Skeletal muscle cell (primary cell): ENCODE measurements around the gene STX16.

ENCODE experiments used
- DNase-seq: peaks from one replicate; pipeline ENCODE4 v3.0.0-alpha.2; 2010; ENCODE audit warnings: low read depth
- H3K4me3 ChIP-seq: 2 replicates; pipeline ENCODE4 v1.5.1; 2011; ENCODE audit warnings: low read depth, mild to moderate bottlenecking, control low read depth, low read length, moderate library complexity

STX16 gene

DNA sequence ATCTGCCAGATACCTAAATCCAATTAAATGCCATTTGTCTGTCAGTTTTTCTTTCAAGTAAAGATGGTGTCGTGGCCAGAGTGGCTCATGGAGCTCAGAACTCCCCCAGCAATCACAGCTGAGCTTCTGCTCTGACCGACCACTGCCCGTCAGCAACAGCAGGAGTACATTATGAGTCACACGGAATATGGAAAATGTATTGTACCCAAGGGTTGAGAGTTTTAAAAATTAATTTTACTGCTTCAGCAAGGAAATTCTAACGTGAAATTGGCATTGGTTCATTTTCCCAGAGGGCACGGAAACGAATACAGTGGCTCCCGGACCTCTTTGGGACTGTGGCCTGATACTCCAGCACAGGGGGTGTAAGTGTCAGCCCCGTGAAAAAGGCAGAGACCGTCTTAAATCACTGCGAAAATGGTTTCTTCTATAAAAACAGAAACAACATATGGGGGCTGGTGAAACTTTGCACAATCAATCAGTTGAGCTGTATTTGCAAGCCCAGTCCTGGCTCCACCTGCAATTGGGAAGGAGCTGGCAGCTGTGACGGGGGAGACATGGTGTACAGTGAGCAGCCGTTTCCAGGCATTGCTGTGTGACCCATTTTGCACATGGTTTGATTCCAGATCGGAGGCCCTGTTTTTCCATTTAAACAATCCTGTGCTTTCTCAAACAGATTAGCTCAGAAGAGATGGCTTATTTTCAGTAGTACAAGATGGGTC is 54.3 kb downstream of the STX16 start:
- DNase-seq, result no peak
- no peak overlapping the region for H3K4me3 ChIP-seq

DNA sequence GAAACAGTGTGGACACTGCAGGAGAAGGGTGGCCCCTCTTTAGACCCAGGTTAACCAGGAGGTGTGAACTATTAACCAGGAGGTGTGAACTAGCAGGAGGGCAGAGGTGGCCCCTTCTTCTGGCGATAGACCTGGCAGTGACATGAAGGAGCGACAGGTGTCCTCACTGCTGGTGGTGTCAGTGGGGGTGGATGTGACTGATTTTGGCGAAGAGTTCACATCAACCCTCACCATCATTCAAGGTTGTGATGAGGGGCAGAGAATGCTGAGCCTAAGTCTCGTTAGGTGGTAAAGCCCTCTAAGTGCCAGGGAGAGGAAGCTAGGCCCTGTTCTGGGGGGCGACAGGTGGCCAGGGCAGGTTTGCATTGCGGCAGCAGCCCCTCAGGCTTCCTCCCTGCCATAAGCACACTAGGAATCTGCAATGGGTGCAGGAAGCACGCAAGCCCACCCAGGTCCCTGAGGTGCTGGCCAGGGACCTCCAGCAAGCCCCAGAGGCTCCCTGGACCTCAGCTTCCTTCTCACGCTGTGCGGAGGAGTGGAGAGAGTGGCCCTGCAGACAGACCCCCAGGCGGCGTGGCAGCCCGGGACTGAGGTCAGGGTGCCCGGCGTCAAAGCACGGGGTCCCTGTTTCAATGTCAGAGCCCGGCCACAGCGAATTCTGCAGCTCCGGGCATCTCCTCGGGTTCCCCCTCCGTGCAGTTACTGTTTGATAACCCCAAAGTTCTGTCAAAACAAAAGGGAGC is 55.2 kb downstream of the STX16 start:
- DNase-seq, result no peak
- H3K4me3 ChIP-seq, result no peak overlapping the region

DNA sequence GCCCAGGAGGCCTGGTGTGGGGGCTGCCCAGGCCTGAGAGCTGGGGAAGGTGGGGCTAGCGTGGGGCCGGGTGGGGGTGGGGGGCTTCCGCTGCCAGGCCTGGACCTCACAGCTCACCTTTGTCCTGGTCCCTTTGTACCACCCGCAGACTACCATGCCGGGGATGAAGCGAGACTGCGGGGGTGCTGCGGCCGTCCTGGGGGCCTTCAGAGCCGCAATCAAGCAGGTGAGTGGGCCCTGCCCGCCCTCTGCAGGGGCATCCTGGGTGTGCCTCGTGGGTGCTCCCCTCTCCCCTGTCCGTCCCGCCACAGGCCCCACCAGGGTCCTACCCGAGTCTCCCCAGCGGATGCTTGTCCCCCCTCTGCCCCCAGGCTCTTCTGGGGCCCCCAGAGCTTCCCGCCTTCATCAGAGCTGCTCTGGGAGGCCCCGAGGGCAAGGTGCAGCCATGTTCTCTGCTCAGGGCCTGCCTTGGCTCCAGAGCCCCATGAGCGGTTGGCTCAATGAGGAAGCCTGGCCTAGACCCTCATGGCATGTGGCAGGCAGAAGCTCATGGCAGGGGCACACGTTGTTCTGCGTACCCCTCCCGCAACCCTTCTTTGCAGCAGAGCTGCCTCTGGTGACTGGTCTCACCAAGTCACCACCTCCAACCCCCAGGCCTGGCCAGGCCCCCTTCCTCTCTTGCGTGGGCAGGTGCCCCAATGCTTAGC is 56.0 kb downstream of the STX16 start:
- DNase-seq, result no peak
- H3K4me3 ChIP-seq, result no peak overlapping the region

DNA sequence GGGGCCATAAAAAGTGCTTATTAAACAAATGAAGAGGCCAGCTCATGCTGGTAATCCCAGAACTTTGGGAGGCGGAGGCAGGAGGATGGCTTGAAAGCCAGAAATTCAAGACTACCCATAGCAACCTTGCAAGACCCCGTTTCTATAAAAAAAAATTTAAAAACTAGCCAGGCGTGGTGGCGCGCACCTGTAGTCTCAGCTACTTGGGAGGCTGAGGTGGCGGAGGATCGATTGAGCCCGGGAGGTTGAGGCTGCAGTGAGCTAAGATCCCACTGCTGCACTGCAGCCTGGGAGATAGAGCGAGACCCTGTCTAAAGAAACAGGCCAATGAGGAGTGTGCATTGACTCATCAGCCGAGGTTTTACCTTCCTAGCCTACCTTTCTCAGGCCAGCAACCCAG is 56.7 kb downstream of the STX16 start:
- no peak overlapping the region for H3K4me3 ChIP-seq
- no peak for DNase-seq

DNA sequence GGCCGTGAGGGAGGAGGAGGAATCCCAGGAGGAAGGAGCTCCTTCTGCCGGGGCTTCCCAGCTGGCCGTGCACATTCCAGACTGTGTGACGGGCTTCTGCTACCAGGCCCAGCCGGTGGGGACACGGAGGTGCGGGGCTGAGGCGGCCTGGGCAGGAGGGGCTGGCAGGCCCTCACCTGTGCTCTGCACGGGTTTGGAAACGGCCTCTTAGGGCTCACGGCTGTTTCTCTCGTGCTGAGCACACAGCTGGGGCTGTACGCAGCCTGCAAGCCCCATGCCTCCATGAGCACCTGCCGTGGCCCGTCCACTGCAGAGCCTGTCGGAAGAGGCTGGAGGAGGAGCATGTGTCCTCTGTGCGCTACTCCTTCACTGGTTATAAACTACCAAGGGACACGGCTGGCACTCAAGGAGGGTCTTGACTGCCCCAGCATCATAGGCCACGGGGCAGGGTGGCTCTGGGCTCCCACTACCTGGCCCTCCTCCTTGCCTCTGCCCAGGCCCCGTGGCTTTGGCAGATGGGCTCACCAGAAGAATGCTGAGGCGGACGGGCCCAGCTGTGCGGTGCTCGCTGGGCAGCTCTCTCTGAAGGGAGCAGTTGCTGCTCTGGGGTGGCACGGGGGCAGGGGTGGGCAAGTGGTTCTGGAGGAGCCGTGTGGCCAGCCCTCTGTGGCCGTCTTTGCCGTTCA is 57.3 kb downstream of the STX16 start:
- no peak for DNase-seq
- no peak overlapping the region for H3K4me3 ChIP-seq

DNA sequence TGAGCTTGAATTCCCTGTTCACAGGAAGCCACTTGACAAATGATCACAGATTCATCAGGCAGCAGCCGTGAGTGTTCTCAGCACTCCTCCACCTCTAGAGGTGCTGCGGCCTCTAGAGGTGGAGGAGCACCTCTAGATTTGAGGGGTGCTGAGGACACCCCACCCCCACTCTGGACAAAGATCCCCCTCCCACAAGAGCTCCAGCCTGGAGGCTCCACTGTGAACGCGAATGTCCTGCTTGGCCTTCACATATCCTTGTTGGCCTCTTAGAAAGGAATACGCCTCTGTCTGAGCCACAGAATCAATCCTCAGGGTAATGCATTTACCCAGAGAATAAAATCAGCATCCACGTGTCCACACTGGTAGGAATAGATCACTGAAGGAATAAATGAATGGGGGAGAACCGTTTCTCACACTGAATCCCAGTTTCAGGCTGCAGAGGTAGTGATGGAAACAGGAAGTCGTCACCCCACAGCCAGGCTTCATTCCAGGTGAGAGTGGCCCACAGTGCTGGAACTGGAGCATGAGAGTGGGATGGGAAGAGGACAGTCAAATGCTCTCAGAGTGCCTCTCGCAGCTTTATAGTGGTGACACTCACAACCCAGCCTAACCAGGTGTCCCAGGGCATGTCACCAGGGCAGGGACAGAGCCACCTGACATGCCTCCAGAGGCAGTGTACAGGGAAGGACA is 58.1 kb downstream of the STX16 start:
- H3K4me3 ChIP-seq, result no peak overlapping the region
- no peak for DNase-seq

DNA sequence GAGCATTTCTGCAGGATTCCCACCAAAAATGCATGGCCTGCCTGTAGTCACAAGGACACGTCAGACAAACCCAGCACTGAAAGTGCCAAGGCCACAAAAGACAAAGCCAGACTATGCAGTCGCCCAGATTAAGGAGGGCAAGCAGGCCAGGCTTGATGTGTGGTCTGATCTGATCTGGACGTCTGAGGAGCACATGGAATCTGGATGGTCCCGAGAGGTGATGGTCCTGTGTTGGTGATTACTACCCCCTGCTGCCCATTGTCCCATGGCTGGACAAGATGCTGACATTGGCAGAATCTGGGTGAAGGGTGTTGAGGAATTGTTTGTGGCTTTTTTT is 58.6 kb downstream of the STX16 start:
- DNase-seq, result no peak

DNA sequence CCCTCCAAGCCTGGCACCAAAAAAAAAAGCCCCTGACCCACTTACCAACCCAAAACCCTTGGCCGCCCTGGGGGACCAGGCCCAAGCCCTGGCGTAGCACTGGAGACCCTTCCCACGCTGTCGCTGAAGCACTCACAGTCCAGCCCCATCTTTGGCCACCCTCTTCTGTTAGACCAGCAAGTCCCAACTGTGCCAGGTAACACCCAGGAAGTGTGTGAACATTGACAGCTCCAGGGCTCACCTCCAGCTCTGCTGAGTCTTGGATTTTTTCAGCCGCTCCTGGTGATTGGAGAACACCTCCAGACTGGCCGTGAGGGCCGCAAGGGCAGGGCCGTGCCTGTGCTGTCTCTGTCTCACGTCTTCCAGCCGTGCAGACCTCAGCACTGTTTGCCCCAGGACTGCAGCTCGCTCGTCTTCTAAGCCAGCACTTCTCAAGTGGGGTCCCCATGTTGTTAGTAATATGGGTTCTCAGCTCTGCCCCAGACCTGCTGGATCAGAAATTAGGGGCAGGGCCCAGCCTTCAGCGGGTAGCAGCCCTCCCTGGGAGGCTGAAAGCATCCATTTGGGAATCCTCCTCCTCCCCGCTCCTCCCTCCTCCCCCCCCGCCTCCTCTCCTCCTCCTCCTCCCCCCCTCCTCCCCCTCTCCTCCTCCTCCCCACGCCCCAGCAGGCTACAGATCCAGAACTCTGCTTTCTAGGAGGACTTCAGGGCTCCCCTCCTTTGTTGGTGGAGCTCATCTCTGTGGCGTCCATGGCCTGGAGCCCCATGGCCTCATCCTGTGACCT is 59.6 kb downstream of the STX16 start:
- no peak overlapping the region for H3K4me3 ChIP-seq
- DNase-seq, result no peak

More for the DNA sequence above, 58.6 kb downstream of the STX16 start:
- H3K4me3 ChIP-seq, result no peak overlapping the region

DNA sequence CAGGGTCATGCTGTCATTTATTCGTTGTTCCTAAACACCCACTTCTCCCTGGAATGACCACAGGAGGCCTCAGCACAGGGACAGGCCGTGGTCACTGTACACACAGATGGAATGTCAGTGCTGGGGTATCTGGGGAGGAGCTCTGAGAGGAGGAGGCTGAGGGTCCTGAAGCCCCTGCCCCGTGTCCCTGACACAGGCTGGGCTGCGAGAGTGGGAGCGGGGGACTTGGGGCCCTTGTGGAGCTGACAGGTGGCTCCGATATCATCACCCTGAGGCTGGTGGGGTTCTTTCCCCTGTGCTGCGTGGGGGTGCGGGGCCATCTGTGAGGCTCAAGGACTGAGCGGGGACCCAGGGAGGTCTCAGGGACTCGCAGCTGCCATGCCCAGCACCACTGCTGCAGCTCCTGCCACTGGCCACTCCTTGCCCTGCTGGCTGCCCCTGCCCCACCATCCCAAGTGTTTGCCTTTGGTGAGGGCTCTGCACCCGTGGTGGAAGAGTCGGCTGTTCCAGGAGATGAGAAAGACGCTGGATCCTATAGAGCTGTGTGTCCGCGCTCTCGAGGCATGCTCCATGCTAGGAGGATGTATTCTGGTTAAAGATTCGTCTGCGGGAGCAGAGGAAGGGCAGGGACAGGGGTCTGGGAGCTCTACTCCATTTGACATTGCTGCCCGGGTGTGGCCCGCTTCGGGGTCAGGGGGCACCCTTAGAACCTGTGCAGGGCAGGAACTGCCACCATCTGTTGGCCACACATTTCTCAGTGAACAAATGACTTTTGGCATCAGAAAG is 60.4 kb downstream of the STX16 start:
- no peak overlapping the region for H3K4me3 ChIP-seq
- no peak for DNase-seq

DNA sequence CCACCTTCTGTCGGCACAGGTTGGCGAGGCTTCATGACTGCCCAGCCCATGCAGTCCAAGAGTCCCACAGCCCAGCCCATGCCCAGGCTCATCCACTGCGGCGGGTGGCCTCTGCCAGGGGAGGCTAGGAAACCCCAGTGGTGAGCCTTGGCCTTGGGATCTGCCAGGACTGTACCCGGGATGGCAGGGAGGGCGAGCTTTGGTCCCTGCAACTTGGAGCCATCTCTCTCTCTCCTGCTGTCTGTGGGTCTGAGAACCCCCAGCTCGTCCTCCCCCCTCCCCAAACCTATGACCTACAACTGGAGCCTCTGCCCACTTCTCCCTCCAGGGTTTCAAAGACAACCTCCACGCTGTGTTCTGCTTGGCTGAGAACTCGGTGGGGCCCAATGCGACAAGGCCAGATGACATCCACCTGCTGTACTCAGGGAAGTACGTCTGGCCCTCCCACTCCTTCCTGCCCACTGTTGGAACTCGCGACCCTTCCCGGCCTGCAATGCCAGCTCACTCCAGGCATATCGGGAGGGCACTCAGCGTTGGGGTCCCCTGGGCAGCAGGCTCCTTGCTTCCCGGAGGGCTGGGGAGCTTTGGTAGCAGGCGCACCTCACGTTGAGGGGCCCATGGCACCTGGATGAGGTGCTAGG is 61.2 kb downstream of the STX16 start:
- no peak for DNase-seq
- no peak overlapping the region for H3K4me3 ChIP-seq

DNA sequence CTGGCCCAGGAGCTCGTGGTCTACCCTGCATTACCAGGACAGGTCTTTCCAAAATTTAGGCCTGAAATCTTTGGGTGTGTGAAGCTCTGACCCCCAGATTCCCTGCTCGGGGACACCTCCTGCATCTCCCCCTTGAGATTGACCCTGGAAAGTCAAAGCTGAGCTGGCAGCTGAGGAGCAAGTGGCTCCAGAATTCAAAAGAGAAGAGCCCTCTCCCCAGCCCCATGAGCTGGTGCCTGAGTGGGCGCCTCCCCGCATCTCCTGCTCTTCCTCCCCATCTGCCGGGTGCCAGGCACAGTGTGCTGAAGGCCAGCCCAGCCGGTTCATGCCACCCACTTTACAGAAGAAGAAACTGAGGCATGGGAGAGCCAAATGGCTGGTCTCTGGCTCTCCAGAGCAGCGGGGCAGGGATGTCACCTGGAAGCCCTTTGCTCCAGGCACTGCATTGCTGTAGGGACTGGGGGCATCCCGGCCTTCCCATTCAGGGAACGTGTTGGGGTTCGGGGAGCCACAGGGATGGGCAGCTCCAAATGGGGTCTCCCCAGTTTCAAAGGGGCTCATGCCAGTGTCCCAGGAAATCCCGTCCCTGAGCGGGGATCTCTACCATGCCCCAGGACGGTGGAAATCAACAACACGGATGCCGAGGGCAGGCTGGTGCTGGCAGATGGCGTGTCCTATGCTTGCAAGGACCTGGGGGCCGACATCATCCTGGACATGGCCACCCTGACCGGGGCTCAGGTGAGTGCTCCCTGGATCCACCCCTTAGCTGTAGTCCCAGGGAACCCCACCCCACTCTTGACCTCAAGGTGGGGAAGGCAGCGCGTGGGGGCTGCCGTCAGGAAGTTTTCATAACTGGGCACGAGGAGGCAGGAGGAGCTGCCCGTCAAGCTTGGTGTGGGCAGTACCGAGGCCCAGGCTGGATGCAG is 62.0 kb downstream of the STX16 start:
- H3K4me3 ChIP-seq, result no peak overlapping the region
- DNase-seq, result no peak

DNA sequence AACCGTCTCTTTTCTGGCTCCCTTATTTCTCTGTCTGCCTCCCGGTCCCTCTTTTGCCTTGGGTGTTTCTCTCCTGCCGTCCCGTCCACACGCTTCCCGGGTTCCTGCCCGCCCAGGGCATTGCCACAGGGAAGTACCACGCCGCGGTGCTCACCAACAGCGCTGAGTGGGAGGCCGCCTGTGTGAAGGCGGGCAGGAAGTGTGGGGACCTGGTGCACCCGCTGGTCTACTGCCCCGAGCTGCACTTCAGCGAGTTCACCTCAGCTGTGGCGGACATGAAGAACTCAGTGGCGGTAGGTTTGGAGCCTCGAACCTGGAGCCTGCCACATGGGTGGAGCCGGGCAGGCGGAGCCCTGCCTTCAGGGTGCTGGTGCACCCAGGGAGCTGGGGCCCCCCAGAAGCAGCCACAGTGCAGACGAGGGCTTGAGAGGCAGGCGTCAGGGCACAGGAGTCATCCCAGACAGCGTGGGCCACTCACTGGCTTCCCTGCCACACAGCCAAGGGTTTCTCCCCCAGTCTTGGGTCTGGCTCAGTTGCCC is 62.8 kb downstream of the STX16 start:
- DNase-seq, result no peak
- H3K4me3 ChIP-seq, result no peak overlapping the region

DNA sequence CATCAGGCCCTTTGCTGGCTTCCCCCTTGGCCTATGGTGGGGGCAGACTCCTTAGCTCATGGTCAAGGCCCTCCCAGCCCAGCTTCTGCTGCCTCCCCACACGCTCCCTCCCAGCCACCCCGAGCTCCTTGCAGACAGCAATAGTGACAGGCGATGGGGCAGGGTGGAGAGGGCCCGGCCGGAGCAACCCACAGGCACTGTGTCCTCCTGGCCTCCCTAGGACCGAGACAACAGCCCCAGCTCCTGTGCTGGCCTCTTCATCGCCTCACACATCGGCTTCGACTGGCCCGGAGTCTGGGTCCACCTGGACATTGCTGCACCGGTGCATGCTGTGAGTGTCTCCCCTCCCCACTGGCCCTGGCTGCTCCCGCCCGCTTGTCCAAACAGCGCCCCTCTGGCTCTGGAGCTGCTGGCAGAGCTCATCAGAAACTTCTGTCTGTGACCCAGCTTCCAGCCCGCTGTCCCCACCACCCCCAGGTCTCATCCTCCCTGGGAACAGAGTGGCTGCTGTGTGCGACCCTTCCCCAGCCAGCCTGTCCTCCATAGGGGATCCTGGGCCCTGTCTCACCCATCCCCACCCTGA is 63.3 kb downstream of the STX16 start:
- no peak for DNase-seq
- no peak overlapping the region for H3K4me3 ChIP-seq

DNA sequence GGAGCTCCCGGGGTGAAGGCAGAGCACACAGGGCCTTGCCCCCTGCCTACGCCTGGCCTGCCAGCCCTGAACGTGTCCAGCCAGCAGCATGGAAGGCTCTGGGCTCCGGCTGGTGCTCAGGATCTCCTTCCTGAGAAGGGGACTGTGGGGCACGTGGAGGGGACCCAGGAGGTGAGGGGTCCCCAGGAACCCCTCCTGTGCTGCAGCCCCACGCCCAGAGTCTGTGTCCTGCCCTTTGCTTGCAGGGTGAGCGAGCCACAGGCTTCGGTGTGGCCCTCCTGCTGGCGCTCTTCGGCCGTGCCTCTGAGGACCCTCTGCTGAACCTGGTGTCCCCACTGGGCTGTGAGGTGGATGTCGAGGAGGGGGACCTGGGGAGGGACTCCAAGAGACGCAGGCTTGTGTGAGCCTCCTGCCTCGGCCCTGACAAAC is 63.9 kb downstream of the STX16 start:
- DNase-seq, result no peak
- H3K4me3 ChIP-seq, result no peak overlapping the region

DNA sequence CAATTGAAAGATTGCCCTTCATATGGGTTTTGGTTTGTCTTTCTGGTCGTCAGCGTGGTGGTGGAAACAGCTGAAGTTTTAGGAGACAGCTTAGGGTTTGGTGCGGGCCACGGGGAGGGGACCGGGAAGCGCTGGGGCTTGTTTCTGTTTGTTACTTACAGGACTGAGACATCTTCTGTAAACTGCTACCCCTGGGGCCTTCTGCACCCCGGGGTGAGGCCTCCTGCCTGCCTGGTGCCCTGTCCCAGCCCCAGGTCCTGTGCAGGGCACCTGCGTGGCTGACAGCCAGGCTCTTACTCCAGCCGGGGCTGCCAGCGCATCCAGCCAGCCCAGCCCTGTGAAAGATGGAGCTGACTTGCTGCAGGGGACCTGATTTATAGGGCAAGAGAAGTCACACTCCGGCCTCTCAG is 64.3 kb downstream of the STX16 start:
- no peak overlapping the region for H3K4me3 ChIP-seq
- no peak for DNase-seq
